ENCODE results near the gene EIF5.

The EIF5 gene

DNA sequence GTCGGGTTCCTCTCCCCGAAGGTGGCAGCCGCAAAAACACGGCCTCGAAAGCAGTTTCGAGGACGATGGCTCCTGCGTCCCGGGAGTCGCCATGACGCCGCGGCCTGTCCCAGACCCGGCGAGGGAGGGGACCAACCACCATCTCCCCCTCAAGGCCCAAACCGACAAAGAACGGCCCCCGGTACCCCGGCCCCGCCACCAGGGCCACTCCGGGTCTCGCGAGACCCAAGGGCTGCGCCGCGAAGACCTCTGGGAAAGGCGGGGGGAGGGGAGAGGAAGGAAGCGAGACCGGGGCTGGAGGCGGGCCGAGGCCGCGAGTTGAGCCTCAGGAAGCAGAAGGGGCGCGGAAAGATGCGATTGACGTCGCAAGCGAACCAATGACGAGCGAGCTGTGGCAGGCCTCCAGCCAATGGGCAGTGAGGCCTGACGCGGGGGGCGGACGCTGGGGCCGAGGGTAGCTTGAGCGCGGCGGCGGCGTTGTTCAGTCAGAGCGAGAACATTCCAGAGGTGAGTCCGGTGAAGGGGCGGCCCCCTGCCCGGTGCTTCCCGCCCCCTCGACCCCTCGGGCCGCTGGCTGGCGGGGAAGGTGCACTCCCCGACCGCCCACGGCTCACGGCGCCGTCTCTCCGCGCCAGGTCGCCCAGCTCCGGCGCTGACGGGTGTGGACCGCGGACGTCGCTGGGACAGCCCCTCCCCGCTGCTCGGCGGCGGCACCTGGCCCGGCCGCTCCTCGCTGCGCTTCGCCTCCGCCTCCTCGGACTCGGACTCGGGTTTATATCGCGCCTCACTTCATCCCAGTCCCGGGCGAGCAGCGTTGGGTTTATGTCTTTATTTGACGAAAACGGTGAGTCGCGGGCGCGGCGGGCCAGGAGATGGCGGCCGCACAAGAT lies at the start of gene EIF5:
EIF5 (plus strand) TSS at position 484 of the 890 bp plus-strand sequence. CDS start 1,624 bp downstream, outside the sequence.
- DNase-seq: peak; percentile 100

DNA sequence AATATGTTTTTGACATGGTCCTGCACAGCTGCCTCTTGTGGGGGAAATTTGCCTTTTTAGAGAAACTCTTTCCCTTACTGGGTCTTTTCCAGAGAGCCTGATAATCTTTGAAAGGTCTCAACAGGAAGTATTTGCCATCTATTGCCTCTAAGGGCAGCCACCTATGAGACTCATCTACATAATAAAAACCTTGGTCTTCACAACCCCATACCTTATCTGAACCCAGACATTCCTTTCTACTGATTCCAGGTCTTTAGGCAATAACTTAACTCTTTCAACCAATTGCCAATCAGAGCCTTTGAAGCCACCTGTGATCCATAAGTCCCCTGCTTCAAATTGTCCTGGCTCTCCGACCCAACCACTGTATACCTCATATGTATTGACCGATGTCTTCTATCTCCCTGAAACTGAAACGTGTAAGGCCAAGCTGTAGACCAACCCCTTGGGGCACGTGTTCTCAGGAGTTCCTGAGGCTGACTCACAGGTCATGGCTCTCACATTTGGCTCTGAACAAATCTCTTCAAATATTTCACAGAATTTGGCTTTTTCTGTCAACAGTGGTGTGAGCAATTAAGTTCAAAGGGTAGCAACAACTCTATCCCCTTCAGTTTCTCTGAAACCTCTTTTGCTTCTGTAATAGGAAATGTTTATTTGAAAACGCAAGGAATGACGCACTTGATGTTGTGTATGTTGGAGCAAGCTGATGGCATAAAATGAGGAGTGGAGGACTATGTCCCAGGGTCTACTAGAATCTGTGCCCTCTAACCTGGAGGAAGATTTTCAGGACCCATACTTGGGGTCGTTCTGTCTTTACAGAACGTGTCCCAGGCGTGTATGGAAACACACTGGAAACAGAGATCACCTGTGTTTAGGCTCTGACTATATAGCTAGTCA lies 49.2 kb upstream of the EIF5 start:
- no peak for DNase-seq

DNA sequence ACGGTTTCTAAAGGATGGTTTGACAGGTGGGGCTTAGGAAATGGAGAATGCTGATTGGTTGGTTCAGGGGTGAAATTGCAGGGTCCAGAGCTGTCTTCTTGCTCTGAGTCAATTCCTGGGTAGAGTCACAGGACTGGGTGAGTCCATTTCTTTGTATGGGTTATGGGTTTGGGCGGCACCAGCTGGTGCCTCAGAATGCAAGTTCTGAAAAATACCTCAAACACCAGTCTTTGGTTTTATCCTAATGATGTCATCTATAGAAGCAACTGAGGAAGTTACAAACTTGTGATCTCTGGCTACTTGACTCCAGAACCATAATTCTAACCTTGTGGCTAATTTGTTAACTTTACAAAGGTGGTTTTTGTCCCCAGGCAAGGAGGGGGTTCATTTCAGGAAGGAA lies 47.6 kb upstream of the EIF5 start:
- no peak for DNase-seq

DNA sequence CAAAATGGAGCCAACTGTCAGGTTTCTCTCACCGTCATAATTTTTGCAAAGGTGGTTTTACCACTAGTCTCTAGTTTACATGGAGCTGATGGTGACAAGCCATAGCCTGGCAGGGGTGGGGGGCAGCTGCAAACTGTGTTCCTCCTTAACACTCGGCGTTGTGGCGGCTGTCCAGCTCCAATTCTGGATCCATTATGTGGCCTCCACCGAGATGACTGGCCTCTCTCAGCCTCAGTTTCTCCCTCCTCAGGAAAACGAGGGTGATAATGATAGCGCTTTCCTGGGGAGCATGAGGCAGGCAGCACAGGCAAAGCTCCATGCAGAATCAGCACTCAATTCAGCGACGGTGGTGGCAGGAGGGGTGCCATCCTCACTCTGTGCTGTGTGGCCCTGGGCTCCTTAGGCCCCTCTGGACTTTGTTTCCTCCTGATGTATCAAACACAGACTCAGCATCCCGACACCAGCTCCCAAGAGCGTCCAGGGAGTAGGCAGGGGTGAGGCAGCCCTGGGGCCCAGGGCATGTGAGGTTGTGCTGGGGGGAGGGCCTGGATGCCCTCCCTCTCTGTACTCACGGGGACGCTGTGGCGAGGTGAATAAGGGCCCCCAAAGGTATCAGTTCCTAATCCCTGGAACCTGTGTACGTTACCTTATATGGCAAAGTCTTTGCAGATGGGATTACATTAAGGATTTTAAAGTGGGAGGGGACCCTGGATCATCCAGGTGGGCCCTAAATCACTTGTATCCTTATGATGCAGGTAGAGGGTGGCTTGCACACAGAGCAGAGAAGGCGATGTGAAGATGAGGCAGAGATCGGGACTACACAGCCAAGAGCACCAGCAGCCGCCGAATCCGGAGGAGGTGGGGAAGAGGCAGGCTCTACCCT lies 46.8 kb upstream of the EIF5 start:
- no peak for DNase-seq

DNA sequence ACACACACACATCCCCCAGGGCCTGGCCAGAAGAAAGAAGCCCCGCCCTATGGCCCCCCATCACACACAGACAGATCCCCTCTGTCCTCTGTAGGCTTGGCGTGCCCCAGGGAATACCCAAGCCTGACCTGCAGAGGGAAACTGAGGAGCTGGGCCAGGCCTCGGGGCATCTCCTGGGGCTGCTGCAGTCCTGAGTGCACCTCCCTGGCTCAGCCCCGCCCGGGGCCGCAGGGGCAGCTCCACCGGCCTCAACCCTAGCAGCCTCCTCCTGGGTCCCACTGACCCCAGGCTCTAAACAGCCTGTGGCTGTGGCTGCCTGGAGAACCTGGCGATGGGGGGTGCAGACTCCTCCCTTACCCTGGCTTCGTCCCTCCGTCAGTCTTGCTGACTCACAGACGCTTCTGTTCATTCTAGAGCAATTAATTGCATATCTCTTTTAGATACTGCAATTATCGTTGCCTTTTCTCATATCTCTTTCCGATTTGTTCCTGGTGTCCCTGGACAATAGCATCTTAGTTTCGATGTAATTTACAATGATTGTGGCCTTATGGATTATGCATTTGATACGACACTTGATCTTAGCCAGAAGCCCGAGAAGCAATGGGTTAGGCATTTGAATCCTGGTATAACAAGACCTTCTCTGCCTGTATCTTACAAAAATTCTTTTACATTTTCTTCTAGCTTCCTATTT lies 45.8 kb upstream of the EIF5 start:
- DNase-seq: no peak

DNA sequence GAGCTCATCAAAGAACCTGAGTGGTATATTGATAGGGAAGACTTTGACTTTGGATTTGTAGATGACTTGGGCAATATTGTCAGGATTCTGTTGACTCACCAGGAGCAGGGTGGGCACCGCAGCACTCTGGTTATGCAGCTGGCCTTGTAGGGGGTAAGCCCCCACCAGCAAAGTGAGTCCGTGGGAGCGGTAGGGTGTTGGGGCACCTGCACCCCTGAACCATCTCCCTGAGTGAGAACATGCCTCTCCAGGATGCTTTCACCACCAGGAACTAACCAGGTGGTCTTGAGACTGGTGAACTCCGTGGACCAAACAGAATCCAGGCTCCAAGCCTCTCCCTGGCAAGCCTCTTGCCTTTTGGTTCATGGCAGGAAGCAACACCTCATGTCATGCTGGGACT lies 44.0 kb upstream of the EIF5 start:
- DNase-seq: no peak

DNA sequence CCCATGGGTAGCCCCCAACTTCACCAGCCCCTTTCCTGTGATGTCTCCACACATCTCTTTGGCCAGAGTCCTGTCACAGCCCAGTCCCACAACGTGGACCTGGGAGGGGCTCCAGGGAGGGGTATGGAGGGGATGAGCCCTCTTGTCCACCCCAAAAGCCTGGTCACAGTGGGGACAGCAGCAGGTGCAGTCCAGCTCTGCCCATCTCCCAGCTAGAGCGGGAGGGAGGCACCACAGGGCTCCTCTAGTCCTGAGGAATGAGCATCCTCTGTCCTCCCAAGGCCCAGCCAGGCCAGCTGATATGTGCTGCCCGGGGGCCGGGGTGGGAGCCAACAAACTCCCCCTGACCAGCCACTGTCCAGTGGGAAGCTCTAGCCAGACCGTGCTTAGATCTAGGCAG lies 43.5 kb upstream of the EIF5 start:
- DNase-seq: no peak

DNA sequence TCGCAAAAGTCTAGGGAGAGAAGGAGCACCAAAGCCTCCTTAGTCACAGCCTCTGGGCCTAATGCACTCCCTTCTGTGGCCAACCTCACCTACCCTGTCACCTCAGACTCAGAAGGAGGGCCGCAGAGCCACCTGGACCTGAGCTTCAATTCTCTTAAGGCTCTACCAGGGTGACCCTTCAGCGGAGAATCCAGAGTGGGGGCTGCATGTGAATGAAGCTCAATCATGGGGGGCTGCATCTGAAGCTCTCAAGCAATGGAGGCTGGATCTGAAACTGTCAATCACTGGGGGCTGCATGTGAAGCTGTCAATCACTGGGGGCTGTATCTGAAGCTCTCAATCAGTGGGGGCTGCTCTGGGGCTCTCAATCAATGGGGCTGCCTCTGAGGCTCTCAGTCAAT lies 43.1 kb upstream of the EIF5 start:
- DNase-seq: no peak

DNA sequence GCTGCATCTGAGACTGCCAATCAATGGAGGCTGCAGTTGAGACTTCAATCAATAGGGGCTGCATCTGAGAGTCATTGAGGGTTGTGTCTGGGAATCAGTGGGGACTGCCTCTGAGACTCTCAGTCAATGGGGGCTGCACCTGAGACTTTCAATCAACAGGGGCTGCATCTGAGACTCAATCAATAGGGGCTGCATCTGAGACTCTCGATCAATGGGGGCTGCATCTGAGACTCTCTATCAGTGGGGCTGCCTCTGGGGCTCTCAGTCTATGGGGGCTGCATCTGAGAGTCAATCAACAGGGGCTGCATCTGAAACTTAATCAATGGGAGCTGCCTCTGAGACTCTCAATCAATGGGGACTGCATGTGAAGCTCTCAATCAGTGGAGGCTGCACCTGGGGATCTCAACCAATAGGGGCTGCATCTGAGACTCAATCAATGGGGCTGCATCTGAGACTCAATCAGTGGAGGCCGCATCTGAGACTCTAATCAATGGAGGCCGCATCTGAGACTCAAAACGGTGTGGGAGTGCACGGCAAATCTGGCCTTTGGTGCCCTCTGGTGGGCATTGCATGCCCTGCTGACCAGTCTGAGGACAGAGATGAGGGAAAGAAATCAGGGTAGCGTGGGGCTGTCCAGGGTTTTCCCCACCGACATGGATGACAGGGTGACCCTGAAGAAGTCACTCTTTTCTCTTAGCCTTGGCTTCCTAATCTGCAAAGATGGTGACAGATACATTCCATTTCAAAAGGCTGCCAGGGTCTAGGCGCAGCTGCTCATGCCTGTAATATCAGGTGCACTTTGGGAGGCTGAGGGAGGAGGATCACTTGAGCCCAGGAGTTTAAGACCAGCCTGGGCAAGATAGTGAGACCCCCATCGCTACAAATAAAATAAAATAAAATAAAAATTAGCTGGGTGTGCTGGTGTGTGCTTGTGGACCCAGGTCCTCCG lies 41.3 kb upstream of the EIF5 start:
- peak; percentile 81 for DNase-seq

DNA sequence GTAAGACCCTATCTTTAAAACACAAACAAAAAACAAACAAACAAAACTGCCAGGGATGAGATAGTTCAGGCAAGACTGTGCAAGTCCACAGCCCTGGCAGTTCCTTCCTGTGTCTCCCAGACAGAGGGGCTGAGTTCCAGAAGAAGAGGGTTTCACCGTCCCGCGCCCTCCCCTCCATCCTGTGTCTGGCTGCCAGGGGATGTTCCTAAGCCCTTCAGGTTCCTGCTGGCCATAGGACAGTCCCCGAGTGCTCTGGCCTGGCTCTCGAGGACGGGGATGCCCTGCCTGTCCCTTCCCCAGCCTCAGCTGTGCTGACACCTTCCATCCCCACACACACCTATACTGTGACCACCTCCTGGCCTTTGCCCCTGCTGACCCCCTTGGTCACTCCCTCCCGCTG lies 40.6 kb upstream of the EIF5 start:
- no peak for DNase-seq

DNA sequence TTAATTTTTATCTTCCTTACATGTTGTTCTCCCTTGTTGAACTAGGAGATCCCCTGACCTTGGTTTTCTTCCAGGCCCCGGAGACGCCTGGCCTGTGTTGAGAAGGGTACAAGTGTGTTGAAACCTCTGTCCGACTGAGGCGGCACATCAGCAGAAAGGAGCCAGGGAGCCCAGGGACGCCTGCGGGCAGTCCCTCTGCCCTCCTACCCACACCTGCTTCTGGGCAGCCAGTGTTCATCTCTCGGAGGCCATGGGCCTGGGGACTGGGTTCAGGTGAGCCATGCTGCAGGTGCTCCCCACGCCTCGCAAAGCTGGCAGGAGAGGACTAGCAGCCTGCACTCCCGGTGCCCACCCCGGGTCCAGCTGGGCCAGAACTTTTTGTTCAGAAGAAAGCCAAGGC lies 39.9 kb upstream of the EIF5 start:
- DNase-seq: no peak

DNA sequence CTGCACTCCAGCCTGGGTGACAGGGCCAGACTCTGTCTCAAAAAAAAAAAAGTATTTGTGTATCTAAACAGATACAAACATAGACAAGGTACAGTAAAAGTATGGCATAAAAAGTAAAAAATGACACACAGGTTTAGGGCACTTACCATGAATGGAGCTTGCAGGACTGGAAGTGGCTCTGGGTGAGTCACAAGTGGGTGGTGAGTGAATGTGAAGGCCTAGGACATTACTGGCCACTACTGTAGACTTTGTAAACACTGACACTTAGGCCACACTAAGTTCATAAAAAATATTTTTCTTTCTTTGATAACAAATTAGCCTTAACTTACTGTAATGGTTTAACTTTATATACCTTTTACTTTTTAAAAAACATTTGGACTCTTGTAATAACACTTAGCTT lies 38.0 kb upstream of the EIF5 start:
- DNase-seq: no peak

DNA sequence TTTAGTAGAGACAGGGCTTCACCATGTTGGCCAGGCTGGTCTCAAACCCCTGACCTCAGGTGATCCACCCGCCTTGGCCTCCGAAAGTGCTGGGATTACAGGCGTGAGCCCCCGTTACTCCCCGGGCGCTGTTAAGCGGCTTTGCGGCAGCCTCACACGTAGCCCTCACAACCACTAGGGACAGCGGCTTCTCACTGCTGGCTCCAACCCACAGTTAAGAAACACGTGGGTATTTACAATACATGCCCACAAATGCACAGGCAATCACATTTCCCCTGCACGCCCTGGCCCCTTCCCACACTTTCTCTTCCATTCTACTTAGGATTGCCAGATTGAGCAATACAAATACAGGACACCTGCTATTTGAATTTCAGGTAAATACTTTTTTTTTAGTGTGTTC lies 37.0 kb upstream of the EIF5 start:
- no peak for DNase-seq

DNA sequence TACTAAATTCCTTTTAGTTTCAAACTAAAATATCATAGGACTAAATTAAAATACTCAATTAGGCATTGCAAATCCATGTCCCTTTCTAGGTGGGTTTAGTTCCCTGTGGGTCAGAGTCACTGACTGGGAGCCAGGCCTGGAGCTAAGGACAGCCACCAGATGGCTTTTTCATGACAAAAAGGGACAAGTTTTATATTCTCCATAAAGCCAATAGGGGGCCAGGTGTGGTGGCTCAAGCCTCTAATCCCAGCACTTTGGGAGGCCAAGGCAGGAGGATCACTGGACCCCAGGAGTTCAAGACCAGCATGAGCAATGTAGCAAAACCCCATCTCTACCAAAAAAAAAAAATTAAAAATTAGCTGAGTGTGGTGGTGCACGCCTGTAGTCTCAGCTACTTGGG lies 35.4 kb upstream of the EIF5 start:
- no peak for DNase-seq

DNA sequence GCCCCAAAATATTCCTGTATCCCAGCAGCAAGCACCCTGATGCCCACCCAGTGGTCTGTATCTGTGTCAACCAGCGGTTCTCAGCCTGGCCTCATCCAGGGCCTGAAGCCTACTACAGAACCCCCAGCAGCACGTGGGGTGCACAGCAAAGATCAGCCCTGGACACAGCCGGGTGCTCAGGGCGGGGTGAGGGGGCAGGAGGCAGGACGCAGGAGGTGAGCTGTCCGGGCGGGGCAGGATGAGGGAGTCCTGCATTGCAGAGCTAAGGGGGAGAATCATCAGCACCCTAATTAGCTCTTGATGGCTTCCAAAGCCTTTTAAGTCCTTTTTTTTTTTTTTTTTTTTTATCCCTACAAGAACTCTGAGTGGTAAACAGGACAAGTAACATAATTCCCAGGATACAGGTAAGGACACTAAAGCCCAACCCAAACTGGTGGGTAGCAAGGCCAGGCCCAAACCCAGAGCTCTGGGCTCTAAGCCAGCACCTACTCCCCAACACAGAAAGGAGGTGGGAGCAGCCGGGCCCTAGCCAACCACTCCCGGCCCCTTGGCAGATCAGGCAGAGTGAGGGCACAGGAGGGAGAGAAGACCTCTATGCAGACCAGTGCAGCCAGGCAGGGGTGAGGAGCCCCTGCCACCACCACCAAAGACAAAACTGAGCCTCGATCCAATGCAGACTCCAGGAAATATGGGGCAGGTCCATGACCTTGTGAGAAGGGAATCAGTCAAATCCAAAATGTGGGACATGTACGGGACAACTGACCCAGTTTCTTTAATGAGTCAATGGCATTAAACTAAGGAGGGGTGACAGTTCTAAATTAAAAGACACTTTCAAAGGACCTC lies 32.3 kb upstream of the EIF5 start:
- DNase-seq: no peak

DNA sequence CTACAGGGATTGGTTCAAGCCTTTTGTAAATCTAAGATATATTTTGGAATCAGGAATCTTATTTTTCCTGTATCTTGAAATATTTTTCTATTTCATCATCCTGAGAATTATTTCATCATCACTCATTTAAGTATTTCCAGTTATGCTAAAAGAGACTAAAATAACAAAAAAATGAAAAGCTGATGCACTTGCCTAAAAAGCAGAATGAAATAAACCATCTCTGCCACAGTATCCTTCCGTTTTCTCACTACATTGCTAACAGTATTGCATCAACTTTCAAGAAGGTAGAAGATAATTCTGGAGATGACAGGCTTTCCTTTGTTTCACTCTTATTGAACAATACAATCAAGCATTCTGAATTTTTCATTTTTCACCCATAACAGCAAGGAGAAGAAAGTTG lies 31.1 kb upstream of the EIF5 start:
- no peak for DNase-seq

DNA sequence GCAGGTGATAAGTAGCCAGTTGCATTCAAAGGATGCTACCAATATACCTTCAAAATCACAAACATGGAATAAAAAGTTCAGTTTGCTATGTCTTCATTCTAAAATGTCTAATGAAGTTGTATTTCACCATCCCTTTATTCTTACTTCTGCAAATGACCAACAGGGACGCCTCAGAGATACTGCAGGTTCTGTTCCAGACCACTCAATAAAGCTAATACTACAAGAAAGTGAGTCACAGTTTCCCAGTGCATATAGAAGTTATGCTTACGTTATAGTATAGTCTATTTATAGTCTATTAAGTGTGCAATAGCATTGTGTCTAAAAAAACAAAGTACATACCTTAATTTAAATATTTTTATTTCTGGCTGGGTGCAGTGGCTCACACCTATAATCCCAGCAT lies 29.3 kb upstream of the EIF5 start:
- no peak for DNase-seq

DNA sequence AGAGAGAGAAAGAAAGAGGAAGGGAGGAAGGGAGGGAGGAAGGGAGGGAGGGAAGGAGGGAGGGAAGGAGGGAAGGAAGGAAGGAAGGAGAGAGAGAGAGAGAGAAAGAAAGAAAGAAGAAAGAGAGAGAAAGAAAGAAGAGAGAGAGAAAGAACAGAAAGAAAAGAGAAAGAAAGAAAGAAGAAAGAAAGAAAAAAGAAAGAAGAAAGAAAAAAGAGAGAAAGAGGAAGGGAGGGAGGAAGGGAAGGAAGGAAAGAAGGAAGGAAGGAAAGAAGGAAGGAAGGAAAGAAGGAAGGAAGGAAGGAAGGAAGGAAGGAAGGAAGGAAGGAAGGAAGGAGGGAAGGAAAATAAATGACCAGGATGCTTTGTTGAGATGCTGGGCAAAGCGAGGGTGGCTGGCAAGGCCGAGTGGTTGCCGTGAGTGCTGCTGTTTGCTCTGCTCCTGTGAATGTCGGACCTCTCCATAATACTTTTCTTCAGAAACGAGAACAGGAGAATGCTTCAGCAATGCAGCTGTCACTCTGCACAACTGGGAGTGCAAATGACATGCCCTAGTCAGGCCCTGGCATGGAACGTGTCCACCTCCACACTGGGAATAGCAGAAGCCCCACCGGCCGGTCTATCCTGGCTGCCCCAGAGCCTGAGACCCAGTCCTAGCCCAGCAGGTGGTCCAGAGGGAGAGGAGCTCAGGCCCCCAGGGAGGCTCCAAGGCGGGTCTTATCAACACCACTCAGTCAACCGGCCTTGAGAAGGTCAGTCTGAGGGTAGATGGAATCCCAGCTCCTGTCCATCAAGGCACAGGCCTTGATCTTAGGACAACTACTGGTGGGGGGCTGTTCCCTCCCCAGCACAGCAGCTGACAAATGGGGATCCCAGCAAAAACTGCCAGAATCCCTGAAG lies 25.1 kb upstream of the EIF5 start:
- no peak for DNase-seq

DNA sequence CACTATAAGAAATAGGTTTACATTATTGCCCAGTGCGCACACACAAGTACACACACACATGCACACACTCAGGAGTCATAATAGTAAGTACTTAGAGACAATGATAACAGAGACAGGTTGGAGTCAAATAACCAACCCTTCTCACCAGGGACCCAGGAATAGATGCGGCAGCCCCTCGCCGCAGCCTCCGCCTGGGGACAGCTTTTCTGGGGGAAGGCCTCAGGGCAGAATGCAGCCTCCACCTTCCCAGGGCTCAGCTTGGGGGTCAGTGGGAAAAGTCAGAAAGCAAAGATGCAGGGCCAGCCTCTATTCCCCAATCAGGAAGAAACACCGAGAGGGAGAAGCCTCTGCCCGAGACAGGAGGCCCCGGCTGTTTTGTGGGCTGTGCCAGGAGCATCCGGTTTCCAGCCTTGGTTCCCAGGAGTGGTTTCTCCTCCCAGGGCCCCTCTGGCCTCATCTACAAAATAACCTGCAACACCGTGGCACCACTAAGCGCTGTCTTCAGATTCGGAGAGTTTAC lies 23.4 kb upstream of the EIF5 start:
- no peak for DNase-seq

Data from NCI-H1694 treated with DMSO at 0.1 percent for 48 hours (cell line).